Activated CD8-positive, alpha-beta T cell treated with anti-CD3 and anti-CD28 coated beads for 36 hours (primary cell): Measurements from ENCODE around the gene GLIPR1. TPM values are rescaled to one million over a fixed set of nuclear protein-coding genes. Genes with fewer than 3 reads are reported as not detected.
"Not testable (repeated sequence)": the region's sequence is repeated elsewhere in the genome, so short reads cannot be mapped to it uniquely, and the experiment has no call there.

Experiments
- ATAC-seq: fragments of 200-7000 bp; cut with Tn5 transposase; one replicate; pipeline ENCODE4 v1.10.0; 2021; ENCODE audit warnings: mild to moderate bottlenecking, moderate library complexity
- CTCF ChIA-PET: fragments of 350-600 bp; sonication (Branson Sonifier 250); formaldehyde crosslinking; loops from one replicate; lab custom pipeline; 2021; ENCODE audit warnings: antibody characterized with exemption; lab: Charles Lee
- POLR2A ChIA-PET: fragments of 350-600 bp; sonication (Branson Sonifier 250); formaldehyde crosslinking; loops from one replicate; lab custom pipeline; 2021; ENCODE audit warnings: antibody characterized with exemption; lab: Charles Lee
- DNase-seq: peaks from one replicate; pipeline ENCODE4 v3.0.0-alpha.2; 2020
- H3K27ac Mint-ChIP-seq: one replicate; pipeline ENCODE4 v1.8.0; 2021; ENCODE audit warnings: mild to moderate bottlenecking, mixed read lengths
- H3K27me3 Mint-ChIP-seq: one replicate; pipeline ENCODE4 v1.8.0; 2021; ENCODE audit warnings: mixed read lengths
- H3K36me3 Mint-ChIP-seq: one replicate; pipeline ENCODE4 v1.8.0; 2021; ENCODE audit warnings: low read depth, mixed read lengths
- H3K4me1 Mint-ChIP-seq: one replicate; pipeline ENCODE4 v1.8.0; 2021; ENCODE audit warnings: low read depth, mixed read lengths
- H3K4me3 Mint-ChIP-seq: one replicate; pipeline ENCODE4 v1.8.0; 2021; ENCODE audit warnings: mild to moderate bottlenecking, moderate library complexity, mixed read lengths
- H3K9me3 Mint-ChIP-seq: one replicate; pipeline ENCODE4 v1.8.0; 2021; ENCODE audit warnings: mixed read lengths
- intact Hi-C: fragments of 100-400 bp; cut with micrococcal nuclease; formaldehyde crosslinking; loops from one replicate; pipeline ENCODE4 v1.10.0; 2022
- total RNA-seq, 2 experiments: library from RNA; stranded (reverse); gene quantifications; one replicate each; pipeline ENCODE4 v1.2.3, GENCODE V29; 2021
- TF ChIP-seq, protein P1 (sequence below): fragments of 200-600 bp; IDR thresholded peaks from one replicate; pipeline ENCODE4 v1.8.0; 2022; ENCODE audit warnings: antibody characterized with exemption, mild to moderate bottlenecking

The GLIPR1 gene
- total RNA-seq, 2 experiments from 2014 or later, result 15.9 to 18.6 TPM

DNA sequence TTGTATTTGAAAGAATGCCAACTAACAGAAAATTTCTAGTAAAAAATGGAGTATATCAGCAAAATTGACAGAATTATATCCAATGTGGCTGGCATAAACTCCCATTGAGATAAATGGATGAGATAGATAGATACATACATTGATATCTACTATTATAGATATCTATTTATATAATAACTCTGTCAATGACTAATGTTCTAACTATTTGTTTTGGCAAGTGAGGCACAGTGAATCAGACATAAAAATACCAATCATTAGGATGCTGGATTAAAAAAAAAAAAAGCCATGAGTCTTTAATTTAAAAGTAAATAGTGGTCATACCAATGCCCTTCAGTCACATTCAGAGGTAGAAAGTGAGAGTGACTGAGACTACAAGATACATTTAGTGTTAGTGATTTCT is 33.7 kb upstream of the GLIPR1 start:
- intact Hi-C loops, result no loop called here
- TF ChIP-seq, protein P1, sequence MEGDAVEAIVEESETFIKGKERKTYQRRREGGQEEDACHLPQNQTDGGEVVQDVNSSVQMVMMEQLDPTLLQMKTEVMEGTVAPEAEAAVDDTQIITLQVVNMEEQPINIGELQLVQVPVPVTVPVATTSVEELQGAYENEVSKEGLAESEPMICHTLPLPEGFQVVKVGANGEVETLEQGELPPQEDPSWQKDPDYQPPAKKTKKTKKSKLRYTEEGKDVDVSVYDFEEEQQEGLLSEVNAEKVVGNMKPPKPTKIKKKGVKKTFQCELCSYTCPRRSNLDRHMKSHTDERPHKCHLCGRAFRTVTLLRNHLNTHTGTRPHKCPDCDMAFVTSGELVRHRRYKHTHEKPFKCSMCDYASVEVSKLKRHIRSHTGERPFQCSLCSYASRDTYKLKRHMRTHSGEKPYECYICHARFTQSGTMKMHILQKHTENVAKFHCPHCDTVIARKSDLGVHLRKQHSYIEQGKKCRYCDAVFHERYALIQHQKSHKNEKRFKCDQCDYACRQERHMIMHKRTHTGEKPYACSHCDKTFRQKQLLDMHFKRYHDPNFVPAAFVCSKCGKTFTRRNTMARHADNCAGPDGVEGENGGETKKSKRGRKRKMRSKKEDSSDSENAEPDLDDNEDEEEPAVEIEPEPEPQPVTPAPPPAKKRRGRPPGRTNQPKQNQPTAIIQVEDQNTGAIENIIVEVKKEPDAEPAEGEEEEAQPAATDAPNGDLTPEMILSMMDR, result no peak
- ATAC-seq (no peak), DNase-seq (no peak)
- no peaks in the 10 kb centered on the region for H3K4me1 Mint-ChIP-seq
- H3K27ac Mint-ChIP-seq, result no peak overlapping the region
- H3K4me3 Mint-ChIP-seq, result no peak overlapping the region
- CTCF ChIA-PET, result interaction anchor here (0.9 to 2.4 kb wide), 2 partner anchors 8 to 38 kb away, joined by 3 to 7 read pairs; no protein-coding TSS in a partner anchor
- POLR2A ChIA-PET, result no interaction called here
- H3K9me3 Mint-ChIP-seq, result no peaks in the 10 kb centered on the region
- H3K27me3 Mint-ChIP-seq, result no peaks in the 10 kb centered on the region
- no peaks in the 10 kb centered on the region for H3K36me3 Mint-ChIP-seq

DNA sequence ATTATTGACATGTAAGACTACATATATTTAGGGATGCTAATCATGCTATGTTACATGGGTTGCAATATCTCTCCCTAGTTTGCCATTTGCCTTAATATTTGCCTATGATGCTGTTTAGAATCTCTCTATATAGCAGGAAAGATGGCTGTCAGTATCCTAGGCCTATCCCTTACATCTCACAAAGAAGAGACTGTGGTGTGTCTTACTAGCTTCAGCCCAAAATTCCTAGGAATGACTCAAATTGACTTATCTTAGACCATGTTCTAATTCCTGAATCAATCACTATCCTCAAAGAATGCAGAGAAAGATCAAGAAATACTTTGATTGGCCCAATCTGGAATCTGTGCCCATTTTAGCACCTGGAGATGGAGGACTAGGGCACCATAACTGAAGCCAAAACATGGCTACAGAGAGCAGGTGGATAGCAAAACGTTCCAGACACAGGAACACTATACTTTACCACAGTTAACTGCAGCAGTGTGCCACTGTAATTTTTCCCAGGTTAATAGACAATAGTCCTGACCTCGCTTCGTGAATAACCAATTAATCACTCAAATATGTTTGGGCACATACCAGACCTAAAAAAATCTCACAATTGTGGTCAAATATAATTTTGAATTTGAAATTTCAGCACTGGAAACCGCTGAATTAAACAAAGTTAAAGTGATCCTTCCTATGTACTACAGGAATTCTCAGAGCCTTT is 32.7 kb upstream of the GLIPR1 start:
- intact Hi-C loops, result no loop called here
- no peak for ATAC-seq

DNA sequence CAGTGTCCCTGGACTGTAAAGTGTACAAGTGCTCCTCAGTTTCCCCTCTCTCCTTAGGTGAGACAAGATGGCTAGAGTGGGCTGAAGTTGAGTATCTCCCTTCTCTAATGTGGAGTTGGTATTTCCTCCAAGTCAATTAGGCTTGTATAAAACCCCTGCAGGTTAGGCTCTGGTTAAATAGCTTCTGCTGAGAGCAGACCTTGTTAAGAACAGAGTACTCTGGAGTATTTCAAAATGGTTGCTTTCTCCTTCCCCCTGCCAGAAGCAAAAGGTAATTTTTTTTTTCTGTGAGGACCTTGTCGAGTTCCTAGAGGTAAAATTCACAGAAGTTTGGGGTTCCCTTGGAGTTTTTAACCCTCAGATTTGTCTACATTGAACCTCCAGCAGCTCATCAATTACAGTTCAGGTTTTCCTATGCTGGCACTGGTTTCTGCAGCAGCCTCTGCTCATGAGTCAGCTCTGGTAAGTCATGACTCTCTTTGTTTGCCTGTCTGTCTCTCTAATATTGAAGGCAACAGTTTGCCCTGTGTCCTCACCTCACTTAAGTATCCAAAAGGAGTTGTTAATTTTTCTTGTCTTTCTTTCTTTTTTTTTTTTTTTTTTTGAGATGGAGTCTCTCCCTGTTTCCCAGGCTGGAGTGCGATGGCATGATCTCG is 27.8 kb upstream of the GLIPR1 start:
- H3K27ac Mint-ChIP-seq, result no peak overlapping the region
- DNase-seq, result no peak
- no peaks in the 10 kb centered on the region for H3K36me3 Mint-ChIP-seq
- ATAC-seq, result no peak
- intact Hi-C loops, result no loop called here
- H3K4me1 Mint-ChIP-seq, result peaks cover 11% of the 10 kb centered on the region
- CTCF ChIA-PET, result interaction anchor here (0.7 kb wide), 1 partner anchor 62 kb away, joined by 3 read pairs; no protein-coding TSS in a partner anchor
- H3K4me3 Mint-ChIP-seq, result no peak overlapping the region
- POLR2A ChIA-PET, result no interaction called here
- TF ChIP-seq, protein P1, result no peak
- no peaks in the 10 kb centered on the region for H3K27me3 Mint-ChIP-seq
- H3K9me3 Mint-ChIP-seq, result no peaks in the 10 kb centered on the region

More for the DNA sequence above, 32.7 kb upstream of the GLIPR1 start:
- no peaks in the 10 kb centered on the region for H3K36me3 Mint-ChIP-seq
- ChIA-PET CTCF (interaction anchor here (0.9 to 2.4 kb wide), 2 partner anchors 7 to 37 kb away, joined by 3 to 7 read pairs; no protein-coding TSS in a partner anchor), POLR2A (no interaction called here)
- TF ChIP-seq, protein P1, result no peak
- H3K4me3 Mint-ChIP-seq, result no peak overlapping the region
- no peak overlapping the region for H3K27ac Mint-ChIP-seq
- no peaks in the 10 kb centered on the region for H3K4me1 Mint-ChIP-seq
- no peaks in the 10 kb centered on the region for H3K9me3 Mint-ChIP-seq
- no peak for DNase-seq
- H3K27me3 Mint-ChIP-seq, result no peaks in the 10 kb centered on the region

DNA sequence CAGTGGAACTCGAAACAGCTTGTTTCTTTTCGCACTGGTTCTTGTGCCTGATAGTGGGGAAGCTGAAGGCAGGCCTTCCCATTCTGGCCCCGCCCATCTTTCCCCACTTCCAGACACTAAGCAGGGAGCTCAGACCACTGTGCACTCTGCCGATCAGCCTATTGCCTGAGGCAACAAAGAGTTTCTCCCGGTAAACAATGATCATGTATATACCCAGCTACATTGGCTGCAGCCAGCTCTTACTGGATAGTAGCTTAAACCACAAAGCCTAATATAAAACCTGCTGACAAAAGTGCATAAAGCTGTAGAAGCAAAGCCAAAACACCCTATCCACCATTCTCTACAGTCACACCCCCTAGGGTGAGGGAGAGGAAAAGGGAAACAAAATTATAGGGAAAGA is 24.7 kb upstream of the GLIPR1 start:
- no peak for ATAC-seq
- ChIA-PET CTCF (interaction anchor here (1.3 to 2.2 kb wide), 4 partner anchors 9 to 122 kb away, joined by 3 to 7 read pairs (median 4); partner anchors contain the start of gene GLIPR1L2), POLR2A (no interaction called here)
- peaks cover 23% of the 10 kb centered on the region for H3K4me1 Mint-ChIP-seq
- H3K36me3 Mint-ChIP-seq, result peaks cover 4% of the 10 kb centered on the region
- TF ChIP-seq, protein P1, result no peak
- no peak overlapping the region for H3K4me3 Mint-ChIP-seq
- peaks cover 7% of the 10 kb centered on the region for H3K9me3 Mint-ChIP-seq
- DNase-seq, result no peak
- H3K27ac Mint-ChIP-seq, result no peak overlapping the region
- intact Hi-C loops, result no loop called here
- H3K27me3 Mint-ChIP-seq, result no peaks in the 10 kb centered on the region

DNA sequence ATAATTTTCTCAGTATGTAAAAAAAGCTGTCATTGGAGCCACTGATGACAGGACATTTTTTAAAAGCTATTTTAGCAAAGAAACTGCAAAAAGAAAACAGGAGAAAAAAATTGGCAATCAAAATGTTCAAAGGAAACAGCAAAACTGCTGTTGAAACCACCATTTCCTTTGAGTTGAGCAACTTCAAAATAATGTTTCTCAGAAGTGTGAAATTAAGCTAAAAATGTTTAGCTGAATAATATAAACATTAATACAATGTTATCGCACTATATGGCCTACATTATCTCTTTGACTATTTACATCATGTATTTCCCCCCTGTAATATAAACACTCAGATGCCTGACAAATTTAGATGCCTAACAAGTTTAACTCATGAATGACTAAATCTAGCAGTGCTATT is 23.4 kb upstream of the GLIPR1 start:
- Mint-ChIP-seq H3K9me3 (peaks cover 7% of the 10 kb centered on the region), H3K4me1 (peaks cover 23% of the 10 kb centered on the region), H3K36me3 (peaks cover 4% of the 10 kb centered on the region), H3K27ac (no peak overlapping the region), H3K27me3 (no peaks in the 10 kb centered on the region), H3K4me3 (no peak overlapping the region)
- ChIA-PET CTCF (interaction anchor here (0.6 to 1.8 kb wide), 3 partner anchors 9 to 37 kb away, joined by 3 to 4 read pairs (median 3); no protein-coding TSS in a partner anchor), POLR2A (interaction anchor here (1.3 kb wide), 1 partner anchor 32 kb away, joined by 4 read pairs; no protein-coding TSS in a partner anchor)
- DNase-seq, result no peak
- TF ChIP-seq, protein P1, result no peak
- intact Hi-C loops, result no loop called here
- no peak for ATAC-seq

DNA sequence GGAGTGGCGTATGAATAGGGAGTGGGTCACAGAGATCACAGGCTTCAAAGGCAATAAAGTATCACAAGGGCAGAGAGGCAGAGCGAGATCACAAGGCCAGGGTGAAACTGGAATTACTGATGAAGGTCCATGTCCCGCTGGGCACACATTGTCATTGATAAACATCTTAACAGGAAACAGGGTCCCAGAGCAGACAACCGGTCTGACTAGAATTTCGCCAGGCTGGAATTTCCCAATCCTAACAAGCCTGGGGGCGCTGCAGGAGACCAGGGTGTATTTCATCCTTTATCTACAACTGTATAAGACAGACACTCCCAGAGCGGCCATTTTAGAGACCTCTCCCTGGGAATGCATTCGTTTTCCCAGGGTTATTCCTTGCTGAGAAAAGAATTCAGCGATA is 22.7 kb upstream of the GLIPR1 start:
- H3K27me3 Mint-ChIP-seq, ATAC-seq, H3K9me3 Mint-ChIP-seq, DNase-seq, intact Hi-C loops, H3K36me3 Mint-ChIP-seq, H3K4me3 Mint-ChIP-seq, CTCF ChIA-PET, H3K27ac Mint-ChIP-seq: not testable (repeated sequence)
- POLR2A ChIA-PET, result interaction anchor here (1.3 kb wide), 1 partner anchor 31 kb away, joined by 4 read pairs; no protein-coding TSS in a partner anchor
- H3K4me1 Mint-ChIP-seq, result peaks cover 23% of the 10 kb centered on the region
